Measurements from ENCODE around the gene RASGRP2.
A peak's percentile ranks its signal among the peaks of the same experiment; 100 is the strongest.

The RASGRP2 gene

GRCh38 chr11:64720640-64721358, 23.1 kb downstream of the RASGRP2 start:
- WGBS, 2 donors (ENCODE audit: extremely low coverage in 2 of 2, insufficient read length in 2 of 2, insufficient replicate concordance in 1 of 2) = no CpG with 5 or more reads among the region's 12 CpGs
- no peak overlapping the region for H3K4me2 ChIP-seq (ENCODE audit: insufficient read depth, low read length, poor library complexity, severe bottlenecking)
- DNase-seq (ENCODE audit: low spot score) = no peak
- no peak overlapping the region for H4K91ac ChIP-seq (ENCODE audit: low read depth, low read length, poor library complexity)
- H3K9me3 ChIP-seq (replicated peaks in 1 of 2; ENCODE audit: control insufficient read depth in 2 of 2, insufficient read depth in 1 of 2, low read depth in 1 of 2, low read length in 2 of 2) = no peaks in the 10 kb centered on the region
- H3K14ac ChIP-seq (ENCODE audit: low read length) = peak overlapping the region; percentile 71
- H4K8ac ChIP-seq (ENCODE audit: low read depth, low read length) = no peak overlapping the region
- no peaks in the 10 kb centered on the region for H3K36me3 ChIP-seq (replicated peaks in 1 of 2; ENCODE audit: control insufficient read depth in 2 of 2, insufficient read depth in 2 of 2, low read length in 2 of 2)
- peak overlapping the region; percentile 50 for H3K9ac ChIP-seq (ENCODE audit: low read depth, low read length, poor library complexity)
- H3K4me3 ChIP-seq (ENCODE audit: low read length in 2 of 2) = peak overlapping the region in 1 of 2 donors; percentile 28
- peaks cover 0 to 19% (median 7%) of the 10 kb centered on the region in 3 experiments for H3K27me3 ChIP-seq (ENCODE audit: control insufficient read depth in 3 of 3, insufficient read depth in 3 of 3, low read depth in 1 of 3, low read length in 3 of 3)
- H2BK12ac ChIP-seq (ENCODE audit: low read length) = peak overlapping the region; percentile 73
- H2BK120ac ChIP-seq (ENCODE audit: low read depth, low read length) = peak overlapping the region; percentile 61
- H3K23ac ChIP-seq (ENCODE audit: low read depth, low read length, poor library complexity) = peak overlapping the region; percentile 89
- peak overlapping the region; percentile 70 for H2AK5ac ChIP-seq (ENCODE audit: low read depth, low read length)
- H3K79me1 ChIP-seq (ENCODE audit: low read depth, low read length) = no peaks in the 10 kb centered on the region
- no peak overlapping the region for H3K27ac ChIP-seq (replicated peaks; ENCODE audit: low read length)
- H2BK5ac ChIP-seq (ENCODE audit: low read length) = no peak overlapping the region
- peak overlapping the region; percentile 13 for H3K18ac ChIP-seq (ENCODE audit: low read length)
- peak overlapping the region; percentile 95 for H3K4ac ChIP-seq (ENCODE audit: low read length)
- H2AFZ ChIP-seq (ENCODE audit: low read length) = no peak overlapping the region
- peaks cover 16 to 44% of the 10 kb centered on the region in 2 donors for H3K4me1 ChIP-seq (ENCODE audit: control insufficient read depth in 2 of 2, insufficient read depth in 1 of 2, low read depth in 1 of 2, low read length in 2 of 2)
- peak overlapping the region; percentile 85 for H2BK15ac ChIP-seq (ENCODE audit: low read length)

- Histone ChIP-seq H3K23ac (ENCODE audit: low read depth, low read length, poor library complexity) (no peak overlapping the region), H2BK15ac (ENCODE audit: low read length) (no peak overlapping the region), H2BK12ac (ENCODE audit: low read length) (no peak overlapping the region), H3K18ac (ENCODE audit: low read length) (no peak overlapping the region), H3K14ac (ENCODE audit: low read length) (no peak overlapping the region), H3K4me2 (ENCODE audit: insufficient read depth, low read length, poor library complexity, severe bottlenecking) (no peak overlapping the region), H4K91ac (ENCODE audit: low read depth, low read length, poor library complexity) (no peak overlapping the region), H3K9me3 (replicated peaks in 1 of 2; ENCODE audit: control insufficient read depth in 2 of 2, insufficient read depth in 1 of 2, low read depth in 1 of 2, low read length in 2 of 2) (no peaks in the 10 kb centered on the region), H4K8ac (ENCODE audit: low read depth, low read length) (no peak overlapping the region), H3K36me3 (replicated peaks in 1 of 2; ENCODE audit: control insufficient read depth in 2 of 2, insufficient read depth in 2 of 2, low read length in 2 of 2) (no peaks in the 10 kb centered on the region), H3K4ac (ENCODE audit: low read length) (no peak overlapping the region), H3K79me1 (ENCODE audit: low read depth, low read length) (no peaks in the 10 kb centered on the region), H3K4me1 (ENCODE audit: control insufficient read depth in 2 of 2, insufficient read depth in 1 of 2, low read depth in 1 of 2, low read length in 2 of 2) (peaks cover 12 to 38% of the 10 kb centered on the region in 2 donors), H2AK5ac (ENCODE audit: low read depth, low read length) (no peak overlapping the region), H2AFZ (ENCODE audit: low read length) (no peak overlapping the region), H3K9ac (ENCODE audit: low read depth, low read length, poor library complexity) (no peak overlapping the region), H3K4me3 (ENCODE audit: low read length in 2 of 2) (no peak overlapping the region), H3K27me3 (ENCODE audit: control insufficient read depth in 3 of 3, insufficient read depth in 3 of 3, low read depth in 1 of 3, low read length in 3 of 3) (peaks cover 0 to 24% (median 11%) of the 10 kb centered on the region in 3 experiments), H3K27ac (replicated peaks; ENCODE audit: low read length) (no peak overlapping the region), H2BK120ac (ENCODE audit: low read depth, low read length) (no peak overlapping the region), H2BK5ac (ENCODE audit: low read length) (no peak overlapping the region)
- WGBS, 2 donors (ENCODE audit: extremely low coverage in 2 of 2, insufficient read length in 2 of 2, insufficient replicate concordance in 1 of 2) = no CpG with 5 or more reads among the region's 9 CpGs
- DNase-seq (ENCODE audit: low spot score) = no peak
Observed at GRCh38 chr11:64720167-64720566, 23.8 kb downstream of the RASGRP2 start.

GRCh38 chr11:64719406-64719805, 24.5 kb downstream of the RASGRP2 start:
- Histone ChIP-seq H2BK12ac (ENCODE audit: low read length) (no peak overlapping the region), H3K14ac (ENCODE audit: low read length) (no peak overlapping the region), H3K23ac (ENCODE audit: low read depth, low read length, poor library complexity) (no peak overlapping the region), H2BK5ac (ENCODE audit: low read length) (no peak overlapping the region), H3K27me3 (ENCODE audit: control insufficient read depth in 3 of 3, insufficient read depth in 3 of 3, low read depth in 1 of 3, low read length in 3 of 3) (peaks cover 0 to 31% (median 19%) of the 10 kb centered on the region in 3 experiments), H3K9me3 (replicated peaks in 1 of 2; ENCODE audit: control insufficient read depth in 2 of 2, insufficient read depth in 1 of 2, low read depth in 1 of 2, low read length in 2 of 2) (no peaks in the 10 kb centered on the region), H4K8ac (ENCODE audit: low read depth, low read length) (no peak overlapping the region), H2BK15ac (ENCODE audit: low read length) (no peak overlapping the region), H2BK120ac (ENCODE audit: low read depth, low read length) (no peak overlapping the region), H3K27ac (replicated peaks; ENCODE audit: low read length) (no peak overlapping the region), H4K91ac (ENCODE audit: low read depth, low read length, poor library complexity) (no peak overlapping the region), H2AK5ac (ENCODE audit: low read depth, low read length) (peak overlapping the region; percentile 2), H3K4ac (ENCODE audit: low read length) (no peak overlapping the region), H3K4me1 (ENCODE audit: control insufficient read depth in 2 of 2, insufficient read depth in 1 of 2, low read depth in 1 of 2, low read length in 2 of 2) (peaks cover 5 to 32% of the 10 kb centered on the region in 2 donors), H3K4me3 (ENCODE audit: low read length in 2 of 2) (no peak overlapping the region), H3K36me3 (replicated peaks in 1 of 2; ENCODE audit: control insufficient read depth in 2 of 2, insufficient read depth in 2 of 2, low read length in 2 of 2) (no peaks in the 10 kb centered on the region), H3K4me2 (ENCODE audit: insufficient read depth, low read length, poor library complexity, severe bottlenecking) (no peak overlapping the region), H3K79me1 (ENCODE audit: low read depth, low read length) (no peaks in the 10 kb centered on the region), H2AFZ (ENCODE audit: low read length) (no peak overlapping the region), H3K9ac (ENCODE audit: low read depth, low read length, poor library complexity) (no peak overlapping the region), H3K18ac (ENCODE audit: low read length) (no peak overlapping the region)
- DNase-seq (ENCODE audit: low spot score) = no peak
- no CpG with 5 or more reads among the region's 10 CpGs for whole genome bisulfite sequencing, 2 donors (ENCODE audit: extremely low coverage in 2 of 2, insufficient read length in 2 of 2, insufficient replicate concordance in 1 of 2)

GRCh38 chr11:64718780-64719124, 25.2 kb downstream of the RASGRP2 start:
- Histone ChIP-seq H2AK5ac (ENCODE audit: low read depth, low read length) (no peak overlapping the region), H3K27me3 (ENCODE audit: control insufficient read depth in 3 of 3, insufficient read depth in 3 of 3, low read depth in 1 of 3, low read length in 3 of 3) (peaks cover 2 to 38% (median 22%) of the 10 kb centered on the region in 3 experiments), H2BK5ac (ENCODE audit: low read length) (no peak overlapping the region), H2BK12ac (ENCODE audit: low read length) (no peak overlapping the region), H3K4ac (ENCODE audit: low read length) (no peak overlapping the region), H2BK120ac (ENCODE audit: low read depth, low read length) (no peak overlapping the region), H3K36me3 (replicated peaks in 1 of 2; ENCODE audit: control insufficient read depth in 2 of 2, insufficient read depth in 2 of 2, low read length in 2 of 2) (no peaks in the 10 kb centered on the region), H4K8ac (ENCODE audit: low read depth, low read length) (no peak overlapping the region), H3K9ac (ENCODE audit: low read depth, low read length, poor library complexity) (no peak overlapping the region), H2BK15ac (ENCODE audit: low read length) (no peak overlapping the region), H3K79me1 (ENCODE audit: low read depth, low read length) (no peaks in the 10 kb centered on the region), H3K27ac (replicated peaks; ENCODE audit: low read length) (no peak overlapping the region), H2AFZ (ENCODE audit: low read length) (no peak overlapping the region), H3K14ac (ENCODE audit: low read length) (no peak overlapping the region), H3K4me2 (ENCODE audit: insufficient read depth, low read length, poor library complexity, severe bottlenecking) (no peak overlapping the region), H3K23ac (ENCODE audit: low read depth, low read length, poor library complexity) (no peak overlapping the region), H3K9me3 (replicated peaks in 1 of 2; ENCODE audit: control insufficient read depth in 2 of 2, insufficient read depth in 1 of 2, low read depth in 1 of 2, low read length in 2 of 2) (no peaks in the 10 kb centered on the region), H4K91ac (ENCODE audit: low read depth, low read length, poor library complexity) (no peak overlapping the region), H3K4me3 (ENCODE audit: low read length in 2 of 2) (no peak overlapping the region), H3K4me1 (ENCODE audit: control insufficient read depth in 2 of 2, insufficient read depth in 1 of 2, low read depth in 1 of 2, low read length in 2 of 2) (peaks cover 6 to 32% of the 10 kb centered on the region in 2 donors), H3K18ac (ENCODE audit: low read length) (no peak overlapping the region)
- no CpG with 5 or more reads among the region's 4 CpGs for WGBS, 2 donors (ENCODE audit: extremely low coverage in 2 of 2, insufficient read length in 2 of 2, insufficient replicate concordance in 1 of 2)
- DNase-seq (ENCODE audit: low spot score) = no peak
